Measurements from ENCODE around the gene PCBP1.

DNA sequence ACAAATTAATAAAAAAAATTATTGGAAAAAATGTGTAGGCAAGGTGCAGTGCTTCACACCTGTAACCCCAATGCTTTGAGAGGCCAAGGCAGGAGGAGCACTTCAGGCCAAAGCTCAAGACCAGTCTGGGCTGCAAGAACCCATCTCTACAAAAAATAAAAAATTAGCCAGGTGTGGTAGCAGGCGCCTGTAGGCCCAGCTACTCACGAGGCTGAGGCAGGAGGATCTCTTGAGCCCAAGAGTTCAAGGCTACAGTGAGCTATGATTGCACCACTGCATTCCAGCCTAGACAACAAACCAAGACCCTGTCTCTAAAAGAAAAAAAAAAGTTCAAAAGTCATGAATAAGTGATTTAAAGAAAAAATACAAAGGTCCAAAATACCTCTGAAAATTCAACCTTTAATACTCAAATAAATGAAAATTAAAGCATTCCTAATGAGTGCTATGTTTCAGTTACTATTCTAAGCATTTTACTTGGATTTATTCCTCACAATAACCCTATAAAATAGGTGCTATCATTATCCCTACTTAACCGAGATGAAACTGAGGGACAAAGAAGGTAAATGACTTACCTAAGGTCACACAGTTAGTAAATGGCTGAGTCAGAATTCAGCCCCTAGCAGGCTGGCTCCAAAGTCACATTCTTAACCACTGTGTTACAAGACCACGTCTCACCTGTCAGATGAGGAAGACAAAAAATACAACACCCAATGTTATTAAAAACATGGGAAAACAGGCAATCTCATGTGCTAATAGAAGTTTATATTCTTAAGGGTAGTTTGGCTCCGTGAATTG is 36.4 kb upstream of the PCBP1 start:
- TF ChIP-seq POLR2A (IDR thresholded peaks at IDR 0.05) = no peak
- TF ChIP-seq, protein P1, sequence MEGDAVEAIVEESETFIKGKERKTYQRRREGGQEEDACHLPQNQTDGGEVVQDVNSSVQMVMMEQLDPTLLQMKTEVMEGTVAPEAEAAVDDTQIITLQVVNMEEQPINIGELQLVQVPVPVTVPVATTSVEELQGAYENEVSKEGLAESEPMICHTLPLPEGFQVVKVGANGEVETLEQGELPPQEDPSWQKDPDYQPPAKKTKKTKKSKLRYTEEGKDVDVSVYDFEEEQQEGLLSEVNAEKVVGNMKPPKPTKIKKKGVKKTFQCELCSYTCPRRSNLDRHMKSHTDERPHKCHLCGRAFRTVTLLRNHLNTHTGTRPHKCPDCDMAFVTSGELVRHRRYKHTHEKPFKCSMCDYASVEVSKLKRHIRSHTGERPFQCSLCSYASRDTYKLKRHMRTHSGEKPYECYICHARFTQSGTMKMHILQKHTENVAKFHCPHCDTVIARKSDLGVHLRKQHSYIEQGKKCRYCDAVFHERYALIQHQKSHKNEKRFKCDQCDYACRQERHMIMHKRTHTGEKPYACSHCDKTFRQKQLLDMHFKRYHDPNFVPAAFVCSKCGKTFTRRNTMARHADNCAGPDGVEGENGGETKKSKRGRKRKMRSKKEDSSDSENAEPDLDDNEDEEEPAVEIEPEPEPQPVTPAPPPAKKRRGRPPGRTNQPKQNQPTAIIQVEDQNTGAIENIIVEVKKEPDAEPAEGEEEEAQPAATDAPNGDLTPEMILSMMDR (IDR thresholded peaks at IDR 0.05) = no peak

Measured in body of pancreas (tissue), 4 donors.